Endothelial cell of umbilical vein (primary cell): ENCODE measurements around the gene CXCR3.
"Not testable (repeated sequence)": the region's sequence is repeated elsewhere in the genome, so short reads cannot be mapped to it uniquely, and the experiment has no call there.

Source experiments
- CTCF ChIP-seq, 2 donors: IDR thresholded peaks; 1 replicate in 1 of 2; 2 replicates in 1 of 2; pipeline ENCODE4 v1.5.1; 2011; ENCODE audit warnings: low read length in 2 of 2, mild to moderate bottlenecking in 2 of 2, moderate library complexity in 2 of 2, control low read depth in 1 of 2, inconsistent platforms in 1 of 2, low read depth in 1 of 2; ENCODE audit not compliant: insufficient read depth in 1 of 2; ENCODE audit errors: extremely low read depth in 1 of 2
- JUN ChIP-seq: IDR thresholded peaks from 2 replicates; pipeline ENCODE4 v1.6.1; 2011; ENCODE audit warnings: borderline replicate concordance, low read depth; ENCODE audit not compliant: insufficient read length, insufficient read depth
- MYC ChIP-seq: IDR thresholded peaks from one replicate; pipeline ENCODE4 v1.6.1; 2011; ENCODE audit warnings: mild to moderate bottlenecking, low read depth, low read length
- POLR2A ChIP-seq: IDR thresholded peaks from 2 replicates; pipeline ENCODE4 v1.6.1; 2012; ENCODE audit warnings: low read depth, mild to moderate bottlenecking, control low read depth, low read length
- POLR2AphosphoS5 ChIP-seq: IDR thresholded peaks from 2 replicates; pipeline ENCODE4 v1.6.1; 2012; ENCODE audit warnings: low read depth, mild to moderate bottlenecking, control low read depth, low read length, moderate library complexity; ENCODE audit not compliant: insufficient read depth

GRCh38 chrX:71644406-71644805, 26.1 kb upstream of the CXCR3 start:
- not testable (repeated sequence) for TF ChIP-seq CTCF (IDR thresholded peaks at IDR 0.05; ENCODE audit: extremely low read depth in 1 of 2, insufficient read depth in 1 of 2, low read depth in 1 of 2, low read length in 2 of 2); POLR2A; MYC; JUN; POLR2AphosphoS5
